ENCODE measurements around the gene NAALADL2. TPM values are rescaled to one million over a fixed set of nuclear protein-coding genes. Genes with fewer than 3 reads are reported as not detected.
A peak's percentile ranks its signal among the peaks of the same experiment; 100 is the strongest.

Gene NAALADL2
- total RNA-seq, 2 donors from 2014 or later: 6.2 to 14.5 TPM

- DNase-seq (no peak), ATAC-seq (no peak)
- no peaks in the 10 kb centered on the region for H3K36me3 ChIP-seq (replicated peaks in 1 of 2; ENCODE audit: insufficient read depth in 1 of 2, low read depth in 2 of 2)
- TF ChIP-seq CTCF (IDR thresholded peaks at IDR 0.05): no peak
- TF ChIP-seq POLR2A (IDR thresholded peaks at IDR 0.05): no peak
- H3K4me3 ChIP-seq: no peak overlapping the region
- H3K4me1 ChIP-seq: no peaks in the 10 kb centered on the region
- WGBS, 2 donors: 57 to 67% methylated on average over 4 of the region's 4 CpGs
- H3K27ac ChIP-seq: no peak overlapping the region
- no peaks in the 10 kb centered on the region for H3K9me3 ChIP-seq
- no peaks in the 10 kb centered on the region for H3K27me3 ChIP-seq
- intact Hi-C loops (cut with DNase I): no loop called here
Measured at GRCh38 chr3:175398676-175399075, 539.5 kb downstream of the NAALADL2 start.

GRCh38 chr3:175399156-175399840 is 540.2 kb downstream of the NAALADL2 start:
- H3K36me3 ChIP-seq (replicated peaks in 1 of 2; ENCODE audit: insufficient read depth in 1 of 2, low read depth in 2 of 2): no peaks in the 10 kb centered on the region
- peak; percentile 50 for ATAC-seq
- WGBS, 2 donors: 66 to 69% methylated on average over 5 of the region's 5 CpGs
- no peak overlapping the region for H3K4me3 ChIP-seq
- H3K4me1 ChIP-seq: no peaks in the 10 kb centered on the region
- no peaks in the 10 kb centered on the region for H3K27me3 ChIP-seq
- intact Hi-C loops (cut with DNase I): no loop called here
- TF ChIP-seq POLR2A (IDR thresholded peaks at IDR 0.05) (no peak), CTCF (IDR thresholded peaks at IDR 0.05) (no peak)
- peak in 2 of 4 donors; percentile 18 to 31 for DNase-seq
- H3K27ac ChIP-seq: no peak overlapping the region
- H3K9me3 ChIP-seq: no peaks in the 10 kb centered on the region

- WGBS, 2 donors: 83 to 84% methylated on average over 1 of the region's 1 CpG
- Histone ChIP-seq H3K27ac (peak overlapping the region in 1 of 4 donors; percentile 5), H3K36me3 (replicated peaks in 1 of 2; ENCODE audit: insufficient read depth in 1 of 2, low read depth in 2 of 2) (no peaks in the 10 kb centered on the region), H3K4me3 (no peak overlapping the region), H3K27me3 (no peaks in the 10 kb centered on the region), H3K9me3 (no peaks in the 10 kb centered on the region), H3K4me1 (no peaks in the 10 kb centered on the region)
- peak; percentile 27 for ATAC-seq
- peak in 1 of 4 donors; percentile 6 for DNase-seq
- TF ChIP-seq CTCF (IDR thresholded peaks at IDR 0.05): no peak
- no peak for TF ChIP-seq POLR2A (IDR thresholded peaks at IDR 0.05)
- intact Hi-C loops (cut with DNase I): no loop called here
Measured at GRCh38 chr3:175404027-175404426, 544.9 kb downstream of the NAALADL2 start.

GRCh38 chr3:175404621-175405020 is 545.5 kb downstream of the NAALADL2 start:
- no peaks in the 10 kb centered on the region for H3K4me1 ChIP-seq
- H3K36me3 ChIP-seq (replicated peaks in 1 of 2; ENCODE audit: insufficient read depth in 1 of 2, low read depth in 2 of 2): no peaks in the 10 kb centered on the region
- no peak overlapping the region for H3K4me3 ChIP-seq
- ATAC-seq: no peak
- DNase-seq: no peak
- H3K27ac ChIP-seq: peak overlapping the region in 1 of 4 donors; percentile 5
- TF ChIP-seq POLR2A (IDR thresholded peaks at IDR 0.05) (no peak), CTCF (IDR thresholded peaks at IDR 0.05) (no peak)
- no peaks in the 10 kb centered on the region for H3K27me3 ChIP-seq
- WGBS, 2 donors: 94 to 96% methylated on average over 1 of the region's 1 CpG
- no peaks in the 10 kb centered on the region for H3K9me3 ChIP-seq
- intact Hi-C loops (cut with DNase I): no loop called here

- DNase-seq (no peak), ATAC-seq (no peak)
- H3K36me3 ChIP-seq (replicated peaks in 1 of 2; ENCODE audit: insufficient read depth in 1 of 2, low read depth in 2 of 2): no peaks in the 10 kb centered on the region
- no peak overlapping the region for H3K4me3 ChIP-seq
- WGBS, 2 donors: 52 to 54% methylated on average over 1 of the region's 1 CpG
- H3K4me1 ChIP-seq: no peaks in the 10 kb centered on the region
- intact Hi-C loops (cut with DNase I): no loop called here
- no peak for TF ChIP-seq POLR2A (IDR thresholded peaks at IDR 0.05)
- TF ChIP-seq CTCF (IDR thresholded peaks at IDR 0.05): no peak
- no peaks in the 10 kb centered on the region for H3K27me3 ChIP-seq
- H3K9me3 ChIP-seq: no peaks in the 10 kb centered on the region
- H3K27ac ChIP-seq: no peak overlapping the region
Measured at GRCh38 chr3:175410251-175410650, 551.1 kb downstream of the NAALADL2 start.

Data from body of pancreas (tissue), 4 donors.